Endothelial cell of umbilical vein (primary cell): Measurements from ENCODE around the gene HOPX. TPM values are rescaled to one million over a fixed set of nuclear protein-coding genes. Genes with fewer than 3 reads are reported as not detected.

ENCODE experiments used
- BruUV-seq: library from RNA; stranded (reverse); fragments of 400-500 nt; replicated peaks from 2 replicates; lab custom pipeline; 2021; lab: Mats Ljungman, UMichigan
- CTCF ChIA-PET: fragments of 300-600, 350-600 bp; sonication (Branson Sonifier 250); formaldehyde crosslinking; loops from one replicate; lab custom pipeline; 2021; ENCODE audit warnings: antibody characterized with exemption, inconsistent platforms; lab: Charles Lee
- POLR2A ChIA-PET: fragments of 300-600, 350-600 bp; sonication (Branson Sonifier 250); formaldehyde crosslinking; loops from one replicate; lab custom pipeline; 2021; ENCODE audit warnings: antibody characterized with exemption, inconsistent platforms; lab: Charles Lee
- DNase-seq: peaks from one replicate; pipeline ENCODE4 v3.0.0-alpha.2; 2011; ENCODE audit warnings: low read depth, low spot score
- FAIRE-seq: peaks from 2 replicates; lab custom pipeline; 2011; peaks lifted over from hg19 to GRCh38; lab: Jason Lieb, UNC
- H2AFZ ChIP-seq: 2 replicates; pipeline ENCODE4 v1.6.0; 2012; ENCODE audit warnings: low read depth, low read length, control low read depth, inconsistent platforms
- H3K27ac ChIP-seq: 2 replicates; pipeline ENCODE4 v1.5.1; 2011; ENCODE audit warnings: low read depth, mild to moderate bottlenecking, control low read depth, low read length, moderate library complexity; ENCODE audit not compliant: insufficient read depth
- H3K27me3 ChIP-seq, 2 experiments: 2 replicates each; pipeline versions ENCODE4 v1.6.0 to v1.6.1; 2011; ENCODE audit warnings: low read length in 2 of 2, mixed read lengths in 1 of 2; ENCODE audit not compliant: control insufficient read depth in 2 of 2, insufficient read depth in 2 of 2
- H3K36me3 ChIP-seq, 2 experiments: 2 replicates in 1 of 2; 3 replicates in 1 of 2; pipeline ENCODE4 v1.5.1; 2011; ENCODE audit warnings: low read length in 2 of 2, mild to moderate bottlenecking in 1 of 2, moderate library complexity in 1 of 2; ENCODE audit not compliant: control insufficient read depth in 2 of 2, insufficient read depth in 2 of 2; ENCODE audit errors: extremely low read depth in 1 of 2
- H3K4me1 ChIP-seq: 3 replicates; pipeline ENCODE4 v1.5.1; 2011; ENCODE audit warnings: mild to moderate bottlenecking, low read length; ENCODE audit not compliant: control insufficient read depth, insufficient read depth; ENCODE audit errors: extremely low read depth
- H3K4me2 ChIP-seq: 2 replicates; pipeline ENCODE4 v1.6.1; 2011; ENCODE audit warnings: low read length, control low read depth, mixed read lengths; ENCODE audit not compliant: insufficient read depth
- H3K4me3 ChIP-seq, 3 experiments: fragments of 200-600 bp in 1 of 3; sonication (generic), shearing (Covaris generic) in 1 of 3; replicated peaks in 1 of 3; 2 replicates each; pipeline ENCODE4 v1.5.1; 2011 to 2016; ENCODE audit warnings: control low read depth in 3 of 3, low read length in 3 of 3, mild to moderate bottlenecking in 2 of 3, inconsistent platforms in 1 of 3, low read depth in 1 of 3, moderate library complexity in 1 of 3; ENCODE audit not compliant: insufficient read depth in 1 of 3
- H3K79me2 ChIP-seq: 2 replicates; pipeline ENCODE4 v1.6.0; 2012; ENCODE audit warnings: low read length, inconsistent platforms; ENCODE audit not compliant: control insufficient read depth, insufficient read depth
- H3K9ac ChIP-seq: replicated peaks from 2 replicates; pipeline ENCODE3; 2011; ENCODE audit warnings: low read length, control low read depth; ENCODE audit not compliant: insufficient read depth; ENCODE audit errors: extremely low read depth
- H3K9me1 ChIP-seq: replicated peaks from 3 replicates; pipeline ENCODE4 v1.6.0; 2011; ENCODE audit warnings: mild to moderate bottlenecking, low read length; ENCODE audit not compliant: control insufficient read depth, insufficient read depth; ENCODE audit errors: extremely low read depth
- H3K9me3 ChIP-seq: replicated peaks from 2 replicates; pipeline ENCODE4 v1.5.1; 2012; ENCODE audit warnings: low read length, inconsistent platforms; ENCODE audit not compliant: control insufficient read depth, insufficient read depth
- H4K20me1 ChIP-seq: replicated peaks from 2 replicates; pipeline ENCODE3; 2011; ENCODE audit warnings: mild to moderate bottlenecking, low read length; ENCODE audit not compliant: control insufficient read depth, insufficient read depth; ENCODE audit errors: extremely low read depth
- CTCF ChIP-seq, 2 donors: IDR thresholded peaks; 1 replicate in 1 of 2; 2 replicates in 1 of 2; pipeline ENCODE4 v1.5.1; 2011; ENCODE audit warnings: low read length in 2 of 2, mild to moderate bottlenecking in 2 of 2, moderate library complexity in 2 of 2, control low read depth in 1 of 2, inconsistent platforms in 1 of 2, low read depth in 1 of 2; ENCODE audit not compliant: insufficient read depth in 1 of 2; ENCODE audit errors: extremely low read depth in 1 of 2
- FOS ChIP-seq: IDR thresholded peaks from 2 replicates; pipeline ENCODE4 v1.6.1; 2011; ENCODE audit warnings: mild to moderate bottlenecking, low read length, moderate library complexity, borderline replicate concordance; ENCODE audit not compliant: insufficient read depth
- MAX ChIP-seq: IDR thresholded peaks from 2 replicates; pipeline ENCODE4 v1.6.1; 2011; ENCODE audit not compliant: insufficient read depth, insufficient read length
- dilution Hi-C: fragments of 300-500 bp; cut with MboI; formaldehyde crosslinking; loops from one replicate; pipeline ENCODE4 v1.15.0; 2019; ENCODE audit warnings: low sequenced_read_pairs; ENCODE audit not compliant: extremely low pct_ligation_motif_present
- intact Hi-C: fragments of 100-400 bp; cut with micrococcal nuclease; formaldehyde crosslinking; loops from one replicate; pipeline ENCODE4 v1.10.0; 2022
- polyA plus RNA-seq, 4 experiments: library from polyadenylated mRNA; depleted of rRNA in 3 of 4; stranded (reverse) in 3 of 4; unstranded in 1 of 4; fragments of >200 nt; gene quantifications; 2 replicates each; pipeline versions ENCODE4 v1.2.1 to v1.2.3, GENCODE V29; 2011 to 2012; ENCODE audit warnings: missing spikeins in 1 of 4
- total RNA-seq: library from RNA; stranded (reverse); gene quantifications from 2 replicates; pipeline ENCODE4 v1.2.3, GENCODE V29; 2021

Gene HOPX
- total and polyA plus RNA-seq, 2 donors (not counting 3 experiments of a cell fraction or from before 2014, with no cell fraction given): 3.8 to 5.8 TPM

GRCh38 chr4:56648021-56648823 is 32.9 kb downstream of the HOPX start:
- no peak for FAIRE-seq
- ChIA-PET POLR2A (no interaction called here), CTCF (interaction anchor here (1.1 to 1.3 kb wide), 3 partner anchors 10 to 21 kb away, joined by 3 to 4 read pairs (median 4); no protein-coding TSS in a partner anchor)
- intact Hi-C loops (no loop called here), dilution Hi-C loops (no loop called here)
- no peaks in the 10 kb centered on the region for H3K27me3 ChIP-seq
- H3K4me3 ChIP-seq: no peak overlapping the region
- no peaks in the 10 kb centered on the region for H3K36me3 ChIP-seq
- no peaks in the 10 kb centered on the region for H3K9me1 ChIP-seq
- no peaks in the 10 kb centered on the region for H3K79me2 ChIP-seq
- BruUV-seq: no TSS peak
- H3K9me3 ChIP-seq: no peaks in the 10 kb centered on the region
- peaks cover 11% of the 10 kb centered on the region for H3K4me1 ChIP-seq
- DNase-seq: peak; percentile 6
- no peak overlapping the region for H3K9ac ChIP-seq
- no peak overlapping the region for H3K4me2 ChIP-seq
- no peaks in the 10 kb centered on the region for H4K20me1 ChIP-seq
- H2AFZ ChIP-seq: no peak overlapping the region
- TF ChIP-seq CTCF (IDR thresholded peaks at IDR 0.05; ENCODE audit: extremely low read depth in 1 of 2, insufficient read depth in 1 of 2, low read depth in 1 of 2, low read length in 2 of 2) (no peak), FOS (peak; percentile 51), MAX (no peak)
- H3K27ac ChIP-seq: no peak overlapping the region
